HG03469 (cell line): ENCODE data around the gene LMTK3.

Experiments used
- ATAC-seq: cut with Tn5 transposase; IDR thresholded peaks from one replicate; pipeline ENCODE4 v1.9.1; 2021; ENCODE audit warnings: mild to moderate bottlenecking, moderate library complexity, moderate number of reproducible peaks; ENCODE audit not compliant: unreplicated experiment

Gene LMTK3

DNA sequence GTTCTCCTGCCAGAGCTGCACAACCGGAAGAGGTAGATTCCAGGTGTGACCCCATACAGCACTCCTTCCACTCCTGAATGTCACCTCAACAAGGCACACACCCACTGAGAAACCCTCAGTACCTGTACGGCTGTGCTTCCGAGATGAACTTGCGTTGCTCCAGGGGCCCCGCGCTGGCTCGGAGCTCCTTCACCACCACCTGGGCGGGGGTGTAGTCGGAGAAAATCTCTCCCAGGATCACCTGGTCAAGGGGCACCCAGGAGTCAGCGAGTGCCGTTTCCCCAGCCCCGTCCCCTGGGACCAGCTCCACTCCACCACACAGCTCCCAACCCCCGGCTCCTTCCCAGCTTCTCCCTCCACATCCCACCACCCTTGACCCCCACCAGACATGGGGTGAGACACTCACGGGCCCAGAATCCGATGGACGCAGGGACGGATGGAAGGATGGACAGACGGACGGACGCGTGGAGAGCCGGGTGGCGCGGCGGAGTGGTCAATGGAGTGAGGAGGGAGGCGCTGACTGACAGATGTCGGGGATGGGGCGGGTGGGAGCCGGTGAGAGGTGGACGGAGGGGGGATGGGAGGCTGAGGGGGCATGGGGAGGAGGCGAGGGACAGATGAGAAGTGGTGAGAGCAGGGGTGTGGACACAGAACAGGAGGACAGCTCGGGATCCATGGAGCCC is 2.8 kb downstream of the LMTK3 start:
- no peak for ATAC-seq

DNA sequence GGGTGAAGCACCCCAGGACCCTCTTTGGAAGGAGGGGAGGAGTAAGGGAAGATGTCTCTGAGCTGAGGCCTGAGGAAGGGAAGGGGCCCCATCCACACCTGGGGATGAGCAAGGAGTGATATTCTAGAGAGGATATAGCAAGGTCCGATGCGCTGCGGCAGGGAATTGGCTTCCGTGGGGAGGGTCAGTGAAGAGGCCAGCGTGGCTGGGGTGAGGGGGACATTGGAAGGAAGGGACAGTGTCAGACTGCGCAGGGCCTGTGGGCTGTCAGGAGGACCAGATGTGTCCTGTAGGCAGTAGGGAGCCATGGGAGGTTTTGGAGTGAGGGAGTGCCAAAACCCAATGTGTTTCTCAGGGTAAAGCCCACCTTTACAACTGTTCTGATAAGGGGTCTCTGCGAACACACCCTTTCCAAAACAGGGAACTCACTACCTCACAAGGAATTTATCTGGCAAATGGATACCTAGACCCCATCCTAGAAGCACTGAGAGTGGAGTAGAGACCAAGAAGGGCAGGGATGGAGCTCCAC is 3.7 kb downstream of the LMTK3 start:
- no peak for ATAC-seq

DNA sequence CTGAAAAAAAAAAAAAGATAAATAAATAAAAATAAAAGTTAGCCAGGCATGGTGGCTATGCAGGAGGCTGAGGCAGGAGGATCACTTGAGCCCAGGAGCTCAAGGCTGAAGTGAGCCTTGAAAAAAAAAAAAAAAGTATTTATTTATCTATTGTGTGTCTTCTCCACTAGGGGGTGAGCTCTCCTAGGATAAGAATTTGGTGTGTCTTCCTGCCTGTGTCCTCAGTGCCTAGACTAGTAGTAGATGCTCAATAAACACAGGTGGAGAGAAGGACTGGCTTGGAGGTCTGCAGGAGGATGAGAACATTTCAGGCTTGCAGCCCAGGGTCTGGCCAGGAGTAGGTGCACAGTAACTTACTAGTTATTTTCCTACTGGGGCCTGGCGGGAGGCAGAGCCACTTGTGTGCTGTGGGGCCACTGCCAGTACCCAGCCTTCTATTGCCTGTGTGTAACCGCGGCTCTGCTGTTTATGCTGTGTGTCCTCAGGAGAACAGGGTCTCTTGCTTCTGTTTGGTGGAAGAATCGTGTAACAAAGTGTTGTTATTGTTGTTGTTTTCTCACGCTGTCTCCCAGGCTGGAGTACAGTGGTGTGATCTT is 5.4 kb downstream of the LMTK3 start:
- ATAC-seq: no peak

DNA sequence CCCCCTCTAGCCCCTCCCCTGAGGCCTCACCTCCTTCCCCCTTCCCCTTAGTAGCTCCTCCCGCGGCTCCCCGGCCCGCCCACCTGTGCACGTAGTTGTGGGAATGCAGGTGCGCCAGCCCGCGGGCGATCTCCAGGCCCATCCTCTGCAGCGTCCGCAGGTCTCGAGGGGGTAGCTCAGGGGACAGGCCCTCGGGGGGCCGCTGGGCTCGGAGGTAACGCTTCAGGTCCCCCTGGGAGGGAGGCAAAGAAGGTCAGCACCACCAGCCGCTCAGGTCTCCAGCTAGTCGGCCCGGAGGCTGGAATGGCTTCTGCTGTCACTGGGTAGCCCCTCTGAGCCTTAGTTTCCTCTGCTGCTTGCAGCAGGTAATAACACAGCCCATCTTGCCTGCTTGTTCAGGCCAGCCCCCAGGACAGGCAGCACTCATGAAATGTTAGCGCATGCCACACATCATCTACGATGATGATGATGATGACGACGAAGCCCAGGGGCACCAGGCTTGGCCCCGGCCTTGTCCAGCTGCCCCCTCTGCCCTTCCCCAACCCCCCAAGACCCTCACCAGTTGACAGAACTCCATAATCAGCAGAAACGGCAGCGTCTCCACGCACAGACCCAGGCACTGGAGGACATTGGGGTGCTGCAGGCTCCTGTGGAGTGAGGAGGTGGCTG is 9.2 kb downstream of the LMTK3 start:
- ATAC-seq: no peak

DNA sequence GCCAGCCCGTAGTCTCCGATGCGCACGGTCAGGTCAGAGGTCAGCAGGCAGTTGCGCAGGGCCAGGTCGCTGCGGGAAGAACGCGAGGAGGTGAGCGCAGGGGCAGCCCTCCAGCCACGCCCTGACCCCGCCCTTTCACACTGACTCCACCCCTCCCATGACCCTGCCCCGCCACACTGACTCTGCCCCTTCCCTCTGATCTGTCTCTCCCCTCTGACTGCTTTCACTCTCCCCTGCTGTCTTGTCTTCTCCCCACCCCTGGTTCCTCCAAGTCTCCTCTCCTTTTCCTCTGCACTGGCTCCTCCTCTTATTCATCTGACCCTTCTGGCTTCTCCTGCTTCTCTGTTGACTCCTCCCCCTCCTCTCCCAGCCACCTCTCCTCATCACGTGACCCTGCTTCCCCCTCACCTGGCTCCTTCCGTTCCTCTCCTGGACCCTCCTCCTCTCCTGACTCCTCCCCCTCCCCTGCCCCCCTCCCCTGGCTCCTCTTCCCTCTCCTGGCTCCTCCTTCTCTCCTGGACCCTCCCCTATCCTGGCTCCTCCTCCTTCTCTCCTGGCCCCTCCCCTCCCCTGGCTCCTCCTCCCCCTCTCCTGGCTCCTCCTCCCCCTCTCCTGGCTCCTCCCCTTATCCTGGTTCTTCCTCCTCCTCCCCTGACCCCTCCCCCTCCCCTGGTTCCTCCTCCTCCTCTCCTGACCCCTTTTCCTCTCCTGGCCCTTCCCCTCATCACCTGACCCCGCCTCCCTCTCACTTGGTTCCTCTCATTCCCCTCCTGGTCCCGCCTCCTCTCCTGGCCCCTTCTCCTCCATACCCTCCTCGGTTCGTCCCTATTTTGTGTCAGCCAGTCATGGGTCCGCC is 9.9 kb downstream of the LMTK3 start:
- ATAC-seq: no peak

DNA sequence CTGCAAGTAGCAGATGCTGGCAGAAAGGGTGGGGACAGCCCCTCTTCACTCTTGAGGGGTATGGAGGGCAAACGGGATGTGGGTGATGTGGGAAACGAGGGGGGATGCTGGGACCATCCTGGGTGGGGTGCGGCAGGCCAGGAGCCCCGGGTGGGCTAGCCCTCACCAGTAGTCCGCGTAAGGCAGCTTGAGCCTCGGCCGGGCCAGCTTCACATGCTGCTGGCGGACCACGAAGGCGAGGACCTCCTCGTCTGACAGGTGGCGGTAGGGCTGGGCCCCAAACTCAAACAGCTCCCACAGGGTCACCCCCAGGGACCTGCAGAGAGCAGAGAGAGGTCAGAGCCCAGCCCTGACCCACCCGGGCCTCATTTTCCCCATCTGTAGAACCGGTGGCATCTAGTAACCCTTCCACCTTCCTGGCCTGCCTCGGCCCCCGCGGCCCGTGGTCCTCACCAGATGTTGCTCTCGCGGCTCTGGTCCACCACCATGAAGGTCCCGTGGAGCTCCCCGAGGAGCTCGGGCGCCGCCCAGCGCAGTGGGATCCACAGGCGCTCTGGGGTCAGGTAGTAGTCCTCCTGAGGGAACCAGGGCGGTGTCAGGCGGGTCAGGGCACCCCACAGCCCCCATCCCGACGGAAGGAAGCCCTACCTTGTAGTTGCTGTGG is 10.7 kb downstream of the LMTK3 start:
- ATAC-seq: no peak

DNA sequence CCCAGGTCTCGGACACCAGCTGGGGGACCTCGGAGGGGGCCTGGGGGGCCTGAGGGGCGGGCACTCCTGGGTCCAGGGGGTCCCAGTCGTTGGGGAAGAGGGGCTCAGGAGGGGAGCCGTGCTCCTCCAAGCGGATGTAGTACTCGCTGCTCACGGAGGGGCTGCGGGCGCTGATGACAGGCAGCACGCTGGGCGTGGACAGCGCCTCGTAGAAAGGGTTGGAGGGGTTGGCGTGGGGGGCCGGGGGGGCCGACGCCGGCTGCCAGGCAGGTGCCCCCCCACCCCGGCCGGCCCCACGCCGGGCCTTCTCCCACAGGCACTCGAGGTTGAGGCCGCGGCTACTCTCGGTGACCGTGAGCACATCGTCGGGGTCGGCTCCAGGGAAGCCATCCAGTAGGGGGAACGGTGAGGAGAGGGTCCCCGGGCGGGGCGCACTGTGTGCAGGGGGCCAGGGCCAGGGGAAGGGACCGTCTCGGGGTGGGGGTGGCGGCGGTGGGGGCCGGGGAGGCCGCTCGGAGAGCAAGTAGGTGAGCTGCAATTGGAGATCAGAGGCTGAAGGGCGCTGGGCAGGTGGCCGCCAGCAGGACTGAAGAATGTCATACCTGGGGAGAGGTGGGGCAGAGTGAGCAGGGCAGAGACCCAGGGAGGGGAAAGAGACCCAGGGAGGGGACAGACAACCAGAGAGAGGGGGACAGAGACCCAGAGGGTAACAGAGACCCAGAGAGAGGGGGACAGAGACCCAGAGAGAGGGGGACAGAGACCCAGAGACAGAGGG is 12.1 kb downstream of the LMTK3 start:
- no peak for ATAC-seq

DNA sequence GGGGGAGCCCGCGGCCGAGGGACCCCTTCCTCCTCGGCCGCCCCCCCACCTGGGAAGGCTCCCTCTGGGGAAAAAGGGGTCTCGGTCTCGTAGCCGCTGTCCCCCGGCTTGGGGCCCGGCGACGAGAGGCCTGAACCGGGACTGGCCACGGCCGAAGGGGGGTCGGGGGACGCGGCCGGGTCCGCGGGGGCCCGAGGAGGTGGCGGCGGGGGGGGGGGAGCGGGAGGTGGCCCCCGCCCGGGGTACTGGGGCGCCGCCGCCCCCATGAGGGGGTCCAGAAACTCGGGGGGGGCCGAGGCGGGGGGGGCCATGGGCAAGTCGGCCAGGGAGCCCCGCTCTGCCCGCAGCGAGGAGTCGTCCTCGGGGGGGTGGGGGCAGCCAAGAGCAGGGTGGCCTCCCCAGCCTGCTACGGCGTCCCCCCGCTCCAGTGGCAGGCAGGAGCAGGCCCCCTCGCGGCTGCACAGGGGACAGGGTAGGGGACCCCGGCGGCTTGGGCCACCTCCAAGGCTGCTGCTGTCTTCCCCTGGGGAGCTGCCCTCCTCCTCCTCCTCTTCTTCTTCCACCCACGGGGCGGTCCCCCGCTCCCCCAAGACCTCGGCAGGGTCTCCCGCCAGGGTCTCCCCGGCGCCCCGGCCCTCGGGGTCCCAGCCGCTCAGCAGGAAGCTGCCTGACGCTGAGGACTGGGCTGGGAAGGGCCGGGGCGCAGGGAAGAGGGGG is 12.9 kb downstream of the LMTK3 start:
- no peak for ATAC-seq

DNA sequence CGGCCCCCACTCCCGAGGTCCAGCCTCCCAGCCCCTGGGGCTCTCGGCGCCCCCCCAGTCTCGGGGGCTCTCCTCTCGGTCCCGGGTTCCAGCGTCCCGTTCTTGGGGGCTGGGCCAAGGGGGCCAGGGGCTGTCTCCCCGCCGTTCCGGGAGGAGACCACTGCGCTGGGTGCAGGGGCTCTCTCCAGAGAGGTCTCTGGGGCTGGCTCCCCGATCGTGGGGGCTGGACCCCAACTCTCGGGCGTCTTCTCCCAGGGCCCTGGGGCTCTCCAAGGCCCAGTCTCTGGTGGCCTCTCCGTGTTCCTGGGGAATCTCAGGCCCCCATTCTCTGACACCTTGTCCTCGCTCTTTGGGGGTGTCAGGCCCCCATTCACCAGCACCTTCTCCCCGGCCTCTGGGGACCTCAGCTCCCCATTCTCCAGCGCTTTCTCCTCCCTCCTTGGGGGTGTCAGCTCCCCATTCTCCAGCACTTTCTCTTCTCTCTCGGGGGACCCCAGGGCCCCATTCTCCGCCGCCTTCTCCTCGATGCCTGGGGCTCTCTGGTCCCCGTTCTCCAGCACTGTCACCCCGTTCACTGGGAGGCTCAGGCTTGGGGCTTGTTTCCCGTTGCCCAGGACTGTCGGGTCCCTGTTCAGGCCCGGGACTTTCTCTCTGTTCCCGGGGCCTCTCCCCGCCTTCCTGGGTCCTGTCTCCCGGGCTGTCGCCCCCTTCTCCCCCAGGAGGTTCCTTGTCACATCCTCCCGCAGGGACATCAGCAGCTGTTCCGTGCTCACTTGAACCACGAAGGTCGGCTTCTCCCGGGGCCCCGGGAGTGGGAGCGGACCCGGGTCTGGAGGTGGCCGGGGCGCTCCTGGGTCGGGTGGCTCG is 13.7 kb downstream of the LMTK3 start:
- no peak for ATAC-seq

DNA sequence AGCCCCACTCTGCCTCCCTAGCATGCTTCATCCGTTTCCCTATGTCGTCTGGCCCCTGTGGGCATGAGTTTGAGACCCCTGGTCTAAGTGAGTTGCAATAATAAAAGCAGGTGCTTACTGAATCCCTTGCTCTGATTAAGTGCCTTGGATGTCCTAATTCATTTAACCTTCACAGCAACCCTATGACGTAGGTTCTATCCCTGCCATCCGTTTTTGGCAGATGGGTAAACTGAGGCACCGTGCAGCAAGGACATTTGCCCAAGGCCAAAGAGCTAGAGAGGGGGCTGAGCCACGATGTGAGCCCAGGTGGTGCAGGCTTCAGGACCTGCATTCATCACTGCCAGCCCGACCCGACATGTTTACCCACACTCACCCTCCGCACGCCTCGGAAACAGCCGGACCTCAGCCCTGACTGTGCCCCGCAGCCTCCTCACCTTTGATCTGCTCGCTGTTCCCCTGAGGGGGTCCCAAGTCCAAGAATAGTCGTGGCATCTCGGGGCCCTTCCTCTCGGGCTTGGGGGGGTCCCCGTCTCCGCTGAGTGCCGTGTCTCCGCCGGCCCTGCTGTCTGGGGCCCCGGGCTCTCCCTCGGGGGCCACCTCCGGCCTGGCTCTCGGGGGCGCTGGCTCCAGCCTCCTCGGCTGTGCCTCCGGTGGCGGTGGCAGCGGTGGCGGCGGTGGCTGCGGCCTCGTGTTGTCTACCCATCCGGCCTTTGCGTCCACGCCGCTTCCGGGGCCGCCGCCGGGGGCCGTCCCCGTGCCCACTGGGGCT is 14.5 kb downstream of the LMTK3 start:
- no peak for ATAC-seq

DNA sequence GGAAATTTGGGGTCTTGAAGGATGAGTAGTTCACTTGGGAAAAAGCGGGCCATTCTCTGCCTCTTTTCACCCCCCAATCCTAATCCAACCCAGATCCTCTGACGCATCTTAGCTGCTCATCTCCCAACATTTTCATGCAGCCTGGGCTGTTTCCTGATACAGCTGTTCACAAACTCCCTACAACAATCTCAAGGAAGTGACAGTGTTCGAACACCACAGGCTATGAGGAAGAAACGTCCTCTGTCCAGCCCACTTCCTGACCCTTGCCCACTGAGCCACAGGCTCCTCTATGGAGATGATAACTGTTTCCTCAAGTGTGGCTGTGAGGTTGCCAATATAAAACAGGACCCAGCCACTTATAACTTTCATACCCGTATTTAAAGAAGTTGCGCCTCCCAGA is 16.2 kb downstream of the LMTK3 start:
- ATAC-seq: no peak

DNA sequence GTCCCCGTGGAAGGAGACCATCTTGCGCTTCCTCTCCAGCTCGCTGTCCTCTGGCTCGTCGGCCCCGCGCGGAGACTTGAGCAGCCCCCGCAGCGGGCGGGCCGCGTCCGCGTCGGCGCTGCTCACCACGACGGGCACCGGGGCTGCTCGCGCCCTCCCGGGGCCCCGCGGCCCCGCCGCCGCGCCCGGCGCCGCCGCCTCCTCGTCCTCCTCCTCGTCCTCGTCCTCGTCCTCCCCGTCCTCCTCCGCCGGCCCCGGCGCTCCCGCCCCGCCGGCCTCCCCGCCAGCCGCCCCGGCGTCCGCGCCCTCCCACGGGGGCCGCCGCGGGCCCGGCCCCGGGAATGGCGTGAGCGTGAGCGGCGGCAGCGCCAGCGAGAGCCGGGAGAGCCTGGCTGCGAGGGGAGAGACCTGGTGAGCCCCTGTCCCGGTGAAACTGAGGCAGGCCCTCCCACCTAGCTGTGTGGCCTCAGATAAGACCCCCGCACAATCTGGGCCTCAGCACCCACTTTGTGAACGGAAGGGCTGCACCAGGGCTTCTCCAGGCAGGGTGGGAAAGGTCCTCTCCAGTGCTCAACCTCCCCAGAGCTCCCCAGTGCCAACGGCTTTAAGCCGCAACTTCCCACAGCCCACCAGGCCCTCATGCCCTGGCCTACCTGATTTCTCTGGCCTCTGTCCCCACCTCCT is 17.8 kb downstream of the LMTK3 start:
- ATAC-seq: no peak

DNA sequence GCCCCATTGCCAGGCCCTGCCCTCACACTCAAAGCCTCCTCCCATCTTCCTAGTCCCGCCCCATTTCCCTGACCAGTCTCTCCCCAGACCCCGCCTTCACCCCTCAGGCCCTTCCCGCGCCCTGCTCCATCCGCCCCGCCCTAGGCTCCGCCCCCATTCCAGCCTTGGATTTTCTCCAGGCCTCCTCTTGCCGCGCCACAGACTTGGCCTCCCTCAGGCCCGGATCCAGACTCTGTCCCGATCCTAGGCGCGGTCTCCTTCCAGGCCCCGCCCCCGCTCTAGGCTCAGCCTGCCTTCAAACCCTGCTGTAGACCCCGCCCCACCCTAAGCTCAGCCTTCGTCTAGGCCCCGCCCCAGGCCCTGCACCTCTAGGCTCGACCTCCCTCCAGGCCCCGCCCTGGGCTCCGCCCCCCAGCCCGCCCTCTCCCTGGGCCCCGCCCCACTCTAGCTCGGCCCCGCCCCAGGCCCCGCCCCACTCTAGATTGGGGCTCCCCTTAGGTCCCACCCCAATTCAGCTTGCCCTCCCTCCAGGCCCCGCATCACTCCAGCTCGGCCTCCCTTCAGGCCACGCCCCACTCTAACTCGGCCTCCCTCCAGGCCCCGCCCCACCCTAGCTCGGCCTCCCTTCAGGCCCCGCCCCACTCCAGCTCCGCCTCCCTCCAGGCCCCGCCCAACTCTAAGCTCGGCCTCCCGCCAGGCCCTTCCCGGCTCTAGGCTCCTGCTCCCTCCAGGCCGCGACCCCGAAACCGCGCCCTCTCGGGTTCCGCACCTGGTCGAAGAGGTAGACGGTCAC is 18.5 kb downstream of the LMTK3 start:
- ATAC-seq: no peak

DNA sequence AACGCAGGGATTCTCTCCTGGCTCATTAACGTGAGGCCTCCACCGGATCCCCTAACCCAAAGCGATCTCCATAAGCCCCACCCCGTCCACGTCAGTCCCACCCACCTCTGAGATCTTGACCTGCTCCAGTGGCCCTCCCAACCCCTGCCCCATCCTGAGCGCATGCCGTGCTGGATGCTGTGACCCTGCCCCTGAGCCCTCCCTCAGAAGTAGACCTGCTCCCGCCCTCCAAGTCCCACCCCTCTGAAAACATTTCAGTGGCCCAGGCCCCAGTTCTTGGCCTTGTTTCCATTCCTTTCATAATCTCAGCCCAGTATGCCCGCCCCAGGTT is 19.9 kb downstream of the LMTK3 start:
- no peak for ATAC-seq

DNA sequence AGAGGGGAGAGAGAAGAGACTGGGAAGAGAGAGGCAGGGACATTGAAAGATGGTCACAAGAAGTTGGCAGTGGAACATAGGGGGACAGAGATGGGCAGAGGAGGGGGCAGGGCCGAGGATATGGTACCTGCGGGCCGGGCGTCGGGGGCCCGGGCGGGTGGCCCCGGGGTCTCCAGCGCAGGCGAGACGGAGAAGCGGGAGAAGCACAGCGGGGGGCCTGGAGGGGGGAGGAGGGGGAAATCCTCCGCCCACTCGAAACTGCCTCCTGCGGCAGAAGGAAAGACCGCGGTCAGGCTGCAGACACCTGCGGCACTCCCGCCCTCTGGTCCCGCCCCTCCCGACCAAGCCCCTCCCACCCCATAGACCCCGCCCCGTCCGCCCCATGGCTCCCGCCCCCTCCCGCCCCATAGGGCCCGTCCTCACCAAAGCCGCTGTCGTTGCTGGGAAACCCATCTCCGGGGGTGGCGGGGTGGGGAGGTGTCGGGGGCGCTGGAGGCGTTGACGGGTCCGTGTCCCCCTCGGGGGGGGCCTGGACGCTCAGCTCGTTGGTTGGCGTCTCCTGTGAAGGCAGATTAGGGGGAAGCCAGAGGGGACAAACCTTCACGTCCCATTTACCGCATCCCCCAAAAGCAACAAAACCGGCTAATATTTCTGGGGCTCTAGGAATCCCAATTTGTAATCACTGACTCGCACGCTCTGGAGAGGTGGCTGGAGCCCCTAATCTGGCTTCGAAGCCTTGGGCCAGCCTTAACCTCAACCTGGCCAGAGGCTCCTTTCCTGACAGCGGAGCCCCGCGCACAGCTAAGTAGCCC is 20.4 kb downstream of the LMTK3 start:
- ATAC-seq: no peak
